Measurements from ENCODE around the gene FNDC3A. TPM values are rescaled to one million over a fixed set of nuclear protein-coding genes. Genes with fewer than 3 reads are reported as not detected.
"Not testable (repeated sequence)": the region's sequence is repeated elsewhere in the genome, so short reads cannot be mapped to it uniquely, and the experiment has no call there.

Gene FNDC3A
- total RNA-seq, 1 donor: 25.9 TPM

DNA sequence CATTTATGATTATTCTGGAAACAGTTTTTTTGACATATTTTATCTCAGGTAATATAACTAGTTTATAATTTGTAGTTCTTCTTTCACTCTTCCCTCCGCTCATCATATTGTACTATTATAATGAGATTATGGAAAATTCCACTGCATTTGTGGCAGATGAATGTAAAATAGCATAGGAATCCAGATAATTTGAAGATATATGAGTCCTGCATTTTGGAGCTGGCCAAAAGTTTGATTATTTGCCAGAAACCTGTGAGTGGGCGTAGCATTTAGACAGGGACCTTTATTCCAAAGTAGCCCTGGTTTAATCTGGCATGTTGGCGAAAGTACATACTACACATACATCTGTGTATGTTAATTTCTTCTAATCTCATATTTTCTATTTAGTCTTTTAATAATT is 65.2 kb downstream of the FNDC3A start:
- DNase-seq (ENCODE audit: low read depth in 2 of 3, low spot score in 2 of 3): no peak

- DNase-seq (ENCODE audit: low read depth in 2 of 3, low spot score in 2 of 3): no peak
Measured at GRCh38 chr13:49042476-49042875, 66.8 kb downstream of the FNDC3A start.

- no peak for DNase-seq (ENCODE audit: low read depth in 2 of 3, low spot score in 2 of 3)
Measured at GRCh38 chr13:49044008-49044407, 68.3 kb downstream of the FNDC3A start.

- no peak for DNase-seq (ENCODE audit: low read depth in 2 of 3, low spot score in 2 of 3)
Measured at GRCh38 chr13:49044836-49045235, 69.1 kb downstream of the FNDC3A start.

- no peak for DNase-seq (ENCODE audit: low read depth in 2 of 3, low spot score in 2 of 3)
Measured at GRCh38 chr13:49046002-49046401, 70.3 kb downstream of the FNDC3A start.

DNA sequence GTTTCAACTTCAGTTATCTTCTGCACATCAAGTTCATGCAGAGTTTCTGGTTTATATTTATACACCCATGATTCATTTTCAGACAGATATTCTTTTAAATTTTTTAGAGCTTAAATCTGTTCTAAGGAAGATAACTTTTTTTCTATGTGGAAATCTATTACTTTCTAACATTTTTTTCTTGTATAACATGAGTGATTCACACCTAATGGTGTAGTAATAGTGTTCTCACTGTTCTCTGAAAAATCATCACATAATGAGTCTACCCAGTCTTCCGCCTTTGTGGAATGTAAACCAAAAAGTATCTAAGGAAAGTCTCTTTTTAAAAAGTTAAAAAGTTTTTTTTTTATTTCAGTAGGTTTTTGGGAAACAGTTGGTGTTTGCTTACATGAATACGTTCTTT is 70.8 kb downstream of the FNDC3A start:
- no peak for DNase-seq (ENCODE audit: low read depth in 2 of 3, low spot score in 2 of 3)

DNA sequence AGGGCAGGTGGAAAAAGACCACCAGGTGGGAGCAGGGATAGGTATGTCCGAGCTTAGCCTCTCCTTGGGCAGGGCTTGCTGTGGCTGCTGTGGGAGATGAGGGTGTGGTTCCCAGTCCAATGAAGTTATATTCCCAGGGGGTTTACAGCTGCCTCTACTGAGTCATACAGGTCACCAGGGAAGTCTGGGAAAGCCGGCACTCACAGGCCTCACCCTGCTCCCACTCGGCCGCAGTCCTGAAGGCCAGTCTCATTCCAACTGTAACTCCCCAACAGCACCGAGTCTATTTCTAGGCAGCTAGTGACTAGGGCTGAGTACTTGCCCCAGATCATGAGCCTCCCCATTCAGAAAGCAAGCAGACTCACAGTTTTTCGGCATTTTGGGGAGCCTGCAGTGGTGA is 77.1 kb downstream of the FNDC3A start:
- DNase-seq (ENCODE audit: low read depth in 2 of 3, low spot score in 2 of 3): no peak

- DNase-seq (ENCODE audit: low read depth in 2 of 3, low spot score in 2 of 3): no peak
Measured at GRCh38 chr13:49053215-49053614, 77.5 kb downstream of the FNDC3A start.

GRCh38 chr13:49053906-49054305 is 78.2 kb downstream of the FNDC3A start:
- DNase-seq (ENCODE audit: low read depth in 2 of 3, low spot score in 2 of 3): no peak

DNA sequence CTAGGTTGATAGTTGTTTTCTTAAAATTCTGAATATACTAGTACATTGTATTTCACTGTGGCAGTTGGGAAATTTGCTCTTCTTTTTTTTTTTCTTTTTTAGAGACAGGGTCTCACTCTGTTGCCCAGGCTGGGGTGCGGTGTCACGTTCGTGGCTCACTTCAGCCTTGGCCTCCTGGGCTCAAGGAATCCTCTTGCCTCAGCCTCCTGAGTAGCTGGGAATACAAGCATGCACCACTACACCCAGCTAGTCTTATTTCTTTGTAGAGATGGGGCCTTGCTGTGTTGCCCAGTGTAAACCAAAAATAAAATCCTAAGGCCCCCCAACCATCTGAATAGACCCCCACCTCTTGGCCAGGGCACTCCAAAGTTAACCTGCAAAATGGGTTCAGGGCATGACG is 79.3 kb downstream of the FNDC3A start:
- no peak for DNase-seq (ENCODE audit: low read depth in 2 of 3, low spot score in 2 of 3)

DNA sequence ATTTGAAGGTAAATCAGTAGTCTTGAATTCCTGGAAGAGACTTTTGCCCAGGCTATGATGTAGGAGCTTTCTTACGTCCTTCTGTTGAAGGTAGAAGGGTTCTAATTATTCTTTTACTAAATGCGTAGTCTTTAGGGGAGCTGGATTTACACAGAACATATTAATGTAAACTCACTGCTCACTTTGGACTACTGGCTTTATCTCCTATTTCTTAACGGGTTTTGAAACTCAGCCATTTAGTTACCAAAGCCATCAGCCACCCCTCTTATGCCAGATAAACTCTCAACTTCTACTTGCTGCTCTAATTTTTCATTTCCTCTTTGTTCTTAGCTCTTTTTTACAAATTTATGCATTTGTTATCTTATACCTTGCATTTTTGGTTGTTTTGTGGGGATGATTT is 81.5 kb downstream of the FNDC3A start:
- DNase-seq (ENCODE audit: low read depth in 2 of 3, low spot score in 2 of 3): no peak

- DNase-seq (ENCODE audit: low read depth in 2 of 3, low spot score in 2 of 3): no peak
Measured at GRCh38 chr13:49058761-49059160, 83.0 kb downstream of the FNDC3A start.

DNA sequence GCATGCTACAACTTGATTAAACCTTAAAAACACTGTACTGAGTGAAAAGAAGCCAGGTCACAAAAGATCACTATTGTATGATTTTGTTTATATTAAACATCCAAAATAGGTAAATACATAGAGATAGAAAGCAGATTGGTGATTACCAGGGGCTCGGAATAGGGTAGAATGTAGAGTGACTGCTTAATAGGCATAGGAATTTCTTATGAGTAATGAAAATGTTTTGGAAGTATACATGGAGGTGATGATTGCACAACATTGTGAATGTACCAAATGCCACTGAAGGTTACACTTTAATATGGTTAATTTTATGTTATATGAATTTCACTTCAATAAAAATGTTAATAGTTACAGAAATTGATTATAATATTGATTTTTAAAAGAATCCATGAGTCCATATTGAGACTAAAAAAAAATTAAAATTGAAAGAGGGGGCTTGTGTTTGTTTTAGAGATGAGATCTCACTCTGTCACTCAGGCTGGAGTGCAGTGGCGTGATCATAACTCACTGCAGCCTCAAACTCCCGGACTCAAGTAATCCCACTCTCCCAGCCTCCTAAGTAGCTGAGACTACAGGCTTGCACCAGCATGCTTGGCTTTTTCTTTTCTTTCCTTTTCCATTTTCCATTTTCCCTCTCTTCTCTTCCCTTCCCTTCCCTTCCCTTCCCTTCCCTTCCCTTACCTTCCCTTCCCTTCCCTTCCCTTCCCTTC is 85.1 kb downstream of the FNDC3A start:
- DNase-seq (ENCODE audit: low read depth in 2 of 3, low spot score in 2 of 3): no peak

DNA sequence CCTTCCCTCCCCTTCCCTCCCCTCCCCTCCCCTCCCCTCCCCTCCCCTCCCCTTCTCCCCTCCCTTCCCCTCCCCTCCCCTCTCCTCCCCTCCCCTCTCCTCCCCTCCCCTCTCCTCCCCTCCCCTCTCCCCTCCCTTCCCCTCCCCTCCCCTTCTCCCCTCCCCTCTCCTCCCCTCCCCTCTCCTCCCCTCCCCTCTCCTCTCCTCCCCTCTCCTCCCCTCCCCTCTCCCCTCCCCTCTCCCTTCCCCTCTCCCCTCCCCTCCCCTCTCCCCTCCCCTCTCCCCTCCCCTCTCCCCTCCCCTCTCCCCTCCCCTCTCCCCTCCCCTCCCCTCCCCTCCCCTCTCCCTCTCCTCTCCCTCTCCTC is 85.7 kb downstream of the FNDC3A start:
- DNase-seq (ENCODE audit: low read depth in 2 of 3, low spot score in 2 of 3): not testable (repeated sequence)

GRCh38 chr13:49062297-49062896 is 86.7 kb downstream of the FNDC3A start:
- DNase-seq (ENCODE audit: low read depth in 2 of 3, low spot score in 2 of 3): peak in 2 of 3 donors; percentile 68 to 71

GRCh38 chr13:49063011-49063410 is 87.3 kb downstream of the FNDC3A start:
- DNase-seq (ENCODE audit: low read depth in 2 of 3, low spot score in 2 of 3): no peak

- no peak for DNase-seq (ENCODE audit: low read depth in 2 of 3, low spot score in 2 of 3)
Measured at GRCh38 chr13:49063497-49063896, 87.8 kb downstream of the FNDC3A start.

DNA sequence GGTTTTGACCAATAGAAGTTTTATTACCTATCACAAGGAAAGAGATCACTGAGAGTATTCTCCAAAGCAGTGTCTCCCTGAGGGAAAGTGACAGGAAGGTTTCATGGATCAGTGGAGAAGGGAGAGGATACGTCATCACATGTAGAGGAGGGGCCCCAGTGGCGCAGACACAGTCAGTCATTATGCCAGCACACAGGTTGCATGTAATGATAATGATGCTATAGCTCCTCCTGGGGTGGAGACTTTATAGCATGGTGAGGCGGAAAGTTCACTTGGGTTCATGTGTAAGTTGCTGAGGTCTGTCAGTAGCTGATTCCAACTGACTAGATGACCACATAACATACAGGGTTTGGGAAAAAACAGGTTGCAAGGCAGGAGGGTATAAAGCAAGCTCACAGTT is 88.8 kb downstream of the FNDC3A start:
- no peak for DNase-seq (ENCODE audit: low read depth in 2 of 3, low spot score in 2 of 3)

- no peak for DNase-seq (ENCODE audit: low read depth in 2 of 3, low spot score in 2 of 3)
Measured at GRCh38 chr13:49066856-49067255, 91.1 kb downstream of the FNDC3A start.

GRCh38 chr13:49068498-49068897 is 92.8 kb downstream of the FNDC3A start:
- DNase-seq (ENCODE audit: low read depth in 2 of 3, low spot score in 2 of 3): not testable (repeated sequence)

DNA sequence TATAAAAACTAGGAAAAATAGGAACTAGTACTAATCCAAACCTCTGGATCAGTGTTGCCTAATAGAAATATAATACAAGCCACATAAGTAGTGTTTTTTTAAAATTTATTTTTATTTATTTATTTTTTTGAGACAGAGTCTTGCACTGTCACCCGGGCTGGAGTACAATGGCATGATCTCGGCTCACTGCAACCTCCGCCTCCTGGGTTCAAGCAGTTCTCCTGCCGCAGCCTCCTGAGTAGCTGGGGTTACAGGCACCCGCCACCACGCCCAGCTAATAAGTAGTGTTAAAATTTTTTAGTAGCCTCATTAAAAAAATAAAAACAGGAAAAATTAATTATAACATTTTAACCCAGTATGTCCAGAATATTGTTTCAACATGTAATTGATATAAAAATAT is 94.3 kb downstream of the FNDC3A start:
- not testable (repeated sequence) for DNase-seq (ENCODE audit: low read depth in 2 of 3, low spot score in 2 of 3)

DNA sequence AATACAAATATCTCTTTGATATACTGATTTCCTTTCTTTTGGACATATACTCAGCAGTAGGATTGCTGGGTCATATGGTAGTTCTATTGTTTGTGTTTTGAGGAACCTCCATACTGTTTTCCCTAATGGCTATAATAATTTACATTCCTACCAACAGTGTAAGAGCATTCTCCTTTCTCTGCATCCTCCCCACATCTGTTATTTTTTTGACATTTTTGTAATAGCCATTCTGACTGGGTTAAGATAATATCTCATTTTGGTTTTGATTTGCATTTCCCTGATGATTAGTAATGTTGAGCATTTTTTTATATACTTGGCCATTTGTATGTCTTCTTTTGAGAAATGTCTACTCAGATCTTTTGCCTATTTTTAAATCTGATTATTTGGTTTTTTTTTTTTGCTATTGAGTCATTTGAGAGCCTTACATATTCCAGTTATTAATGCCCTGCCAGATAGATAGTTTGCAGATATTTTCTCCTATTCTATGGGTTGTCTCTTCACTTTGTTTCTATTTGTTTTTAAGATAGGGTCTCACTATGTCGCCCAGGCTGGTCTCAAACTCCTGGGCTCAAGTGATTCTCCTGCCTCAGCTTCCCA is 95.7 kb downstream of the FNDC3A start:
- no peak for DNase-seq (ENCODE audit: low read depth in 2 of 3, low spot score in 2 of 3)

Data from hematopoietic multipotent progenitor cell (in vitro differentiated cells).